AG08396 (cell line): Measurements from ENCODE around the gene CMIP.
A peak's percentile ranks its signal among the peaks of the same experiment; 100 is the strongest.

ENCODE experiments used
- DNase-seq: peaks from one replicate; pipeline ENCODE4 v3.0.0; 2012; ENCODE audit warnings: low spot score, mixed read lengths

The CMIP gene

GRCh38 chr16:81495321-81496234, 51.0 kb downstream of the CMIP start:
- no peak for DNase-seq

- no peak for DNase-seq
These were observed 51.7 kb downstream of the CMIP start for GRCh38 chr16:81496321-81496720.

GRCh38 chr16:81496742-81497141, 52.1 kb downstream of the CMIP start:
- DNase-seq = no peak

DNA sequence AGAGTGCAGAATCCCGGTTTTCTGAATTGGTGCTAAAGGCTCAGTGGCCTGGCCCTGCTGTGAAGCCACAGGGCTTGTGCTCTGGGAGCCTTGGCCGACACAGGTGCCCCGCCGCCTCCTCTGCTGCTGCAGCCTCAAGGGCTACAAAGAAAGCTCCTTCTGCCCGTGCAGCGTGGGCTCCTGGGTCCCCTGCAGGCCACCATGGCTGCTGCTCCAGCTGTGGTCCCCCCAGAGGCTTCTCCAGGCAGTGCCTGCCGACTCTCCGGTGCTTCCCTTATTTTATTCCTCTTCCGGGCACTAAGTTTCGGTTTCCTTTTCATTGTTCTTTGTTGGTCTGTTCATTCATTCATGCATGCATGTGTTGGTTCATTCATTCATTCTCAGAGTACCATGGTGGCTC, 53.1 kb downstream of the CMIP start:
- no peak for DNase-seq

- DNase-seq = no peak
These were observed 53.7 kb downstream of the CMIP start for GRCh38 chr16:81498351-81498750.

GRCh38 chr16:81499576-81500380, 55.2 kb downstream of the CMIP start:
- DNase-seq = no peak

- DNase-seq = peak; percentile 38
These were observed 56.4 kb downstream of the CMIP start for GRCh38 chr16:81500833-81501521.

- no peak for DNase-seq
These were observed 57.9 kb downstream of the CMIP start for GRCh38 chr16:81502396-81503070.

DNA sequence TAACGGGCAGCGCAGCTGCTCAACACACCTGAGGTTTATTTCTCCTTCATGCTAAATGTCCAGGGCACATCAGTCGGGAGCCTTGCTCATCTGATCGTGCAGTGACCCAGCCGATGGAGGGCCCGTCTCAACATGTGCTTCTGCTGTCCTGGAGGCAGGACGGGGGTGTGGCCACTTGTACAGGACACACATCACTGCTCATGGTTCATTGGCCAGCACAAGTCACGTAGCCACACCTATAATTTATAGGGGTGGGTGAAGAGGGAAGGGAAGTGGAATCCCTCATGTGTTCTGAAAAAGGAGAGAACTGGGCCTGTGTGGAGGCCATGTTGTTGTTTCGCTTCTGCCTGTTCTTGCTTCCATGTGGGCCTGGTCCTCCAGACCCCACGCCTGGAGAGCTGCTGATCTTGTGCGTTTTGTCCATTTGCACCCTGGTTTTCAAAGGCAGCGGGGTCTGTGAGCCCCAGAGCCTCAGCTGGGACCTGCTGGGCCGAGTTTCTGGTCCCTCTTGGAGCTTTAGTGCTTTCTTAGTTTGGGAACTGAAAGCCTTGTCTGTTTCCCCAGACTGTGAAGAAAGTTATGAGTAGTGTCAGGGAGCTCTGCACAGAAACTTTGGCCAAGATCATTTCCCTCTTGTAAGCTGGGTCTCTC, 60.5 kb downstream of the CMIP start:
- DNase-seq = no peak

DNA sequence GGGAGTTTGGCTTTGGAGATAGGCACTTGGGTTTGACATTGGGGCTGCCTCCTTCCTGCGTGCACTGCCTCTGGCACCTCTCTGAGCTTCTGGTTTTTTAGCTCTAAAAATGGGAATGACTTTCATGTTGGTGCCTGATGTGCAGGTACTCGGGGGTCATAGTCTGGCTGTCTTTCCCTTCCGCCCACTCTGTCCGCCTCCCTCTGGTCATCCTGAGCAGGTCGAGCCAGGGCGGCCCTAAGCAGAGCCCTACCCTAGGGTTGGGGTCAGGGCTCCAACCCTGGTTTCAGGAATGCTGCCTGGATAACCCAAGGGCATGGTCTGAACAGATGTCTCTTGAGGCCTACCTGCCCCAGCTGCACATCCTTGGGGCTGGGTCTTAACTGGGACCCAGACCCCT, 64.8 kb downstream of the CMIP start:
- no peak for DNase-seq

DNA sequence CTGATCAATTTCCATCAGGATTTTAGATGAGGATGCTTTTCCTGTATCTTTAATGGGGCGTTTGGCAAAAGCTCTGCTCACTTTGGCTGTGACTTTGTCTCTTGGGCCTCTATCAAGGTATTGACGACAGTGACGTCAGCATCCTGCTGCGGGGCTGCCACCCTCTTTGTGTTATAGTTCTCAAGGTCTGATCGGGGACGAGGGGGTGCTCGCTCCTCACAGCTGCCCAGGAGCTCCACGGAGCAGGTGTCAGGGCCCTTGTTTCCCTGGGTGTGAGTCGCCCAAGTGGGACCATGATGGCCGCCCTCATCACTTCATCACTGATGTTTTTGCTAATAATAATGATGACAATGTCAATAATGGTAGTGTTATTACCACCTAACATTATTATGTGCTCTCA, 65.4 kb downstream of the CMIP start:
- DNase-seq = no peak

- DNase-seq = no peak
These were observed 66.8 kb downstream of the CMIP start for GRCh38 chr16:81511371-81511770.

DNA sequence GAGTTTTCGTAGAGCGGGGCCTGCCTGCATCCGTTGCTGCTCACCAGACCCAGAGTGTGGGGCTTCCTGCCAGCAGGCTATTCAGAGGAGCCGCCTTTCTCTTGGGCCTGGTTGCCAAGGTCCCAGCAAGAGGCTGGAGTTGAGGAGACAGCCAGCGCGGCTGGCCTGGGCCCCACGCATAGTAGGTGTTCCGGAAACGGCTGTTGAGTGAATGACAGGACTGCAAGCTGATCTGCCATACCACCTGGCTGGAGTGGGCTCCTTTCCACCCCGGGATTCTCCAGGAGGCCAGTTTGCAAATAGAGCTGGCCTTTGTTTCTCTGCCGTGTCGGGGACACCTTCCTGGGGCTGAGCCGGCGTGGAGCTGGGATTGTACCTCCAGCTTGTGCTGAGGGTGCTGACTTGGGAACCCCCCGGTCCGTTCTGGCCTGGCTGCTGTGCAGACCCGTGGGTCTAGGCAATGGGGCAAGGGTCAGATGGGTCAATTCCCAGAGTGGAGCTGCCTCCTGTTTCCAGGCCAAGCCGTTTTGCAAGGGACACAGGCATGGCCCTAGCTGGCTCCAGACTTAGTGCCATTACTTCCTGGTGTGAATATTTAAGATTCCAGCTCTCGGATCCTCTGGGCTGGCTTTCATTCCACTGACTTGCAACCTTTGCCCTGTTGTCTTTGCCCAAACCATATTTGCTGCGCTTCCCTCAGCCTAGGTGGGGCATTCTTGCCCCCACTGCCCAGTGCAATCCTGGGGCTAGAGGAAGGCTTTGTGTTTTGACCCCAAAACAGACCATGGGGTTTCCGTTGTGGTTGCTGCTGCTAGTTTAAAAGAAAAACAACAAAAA, 68.8 kb downstream of the CMIP start:
- DNase-seq = peak; percentile 47

DNA sequence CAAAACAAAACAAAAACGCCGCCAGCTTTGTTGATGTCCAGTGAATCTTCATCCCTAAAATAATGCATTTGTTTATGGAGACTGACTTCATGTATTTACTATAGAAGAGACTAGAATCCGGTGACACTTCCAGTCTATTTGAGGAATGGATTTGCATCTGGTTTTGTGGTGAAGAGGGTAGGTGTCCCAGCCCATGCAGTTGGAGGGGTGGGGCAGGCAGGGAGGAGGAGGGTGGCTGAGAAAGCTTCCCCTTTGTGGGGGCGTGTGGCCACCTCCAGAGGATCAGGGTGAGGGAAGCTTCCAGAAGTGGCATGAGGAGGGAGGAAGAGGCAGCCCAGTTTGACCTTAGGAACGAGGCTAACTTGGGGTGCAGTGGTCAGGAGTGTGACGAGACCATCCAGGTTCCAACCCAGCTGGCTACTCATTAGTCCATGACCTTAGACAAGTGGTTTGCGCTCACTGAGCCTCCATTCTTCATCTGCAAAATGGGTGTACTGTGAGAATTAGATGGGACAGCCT, 69.5 kb downstream of the CMIP start:
- DNase-seq = no peak

GRCh38 chr16:81514568-81515258, 70.1 kb downstream of the CMIP start:
- DNase-seq = no peak

DNA sequence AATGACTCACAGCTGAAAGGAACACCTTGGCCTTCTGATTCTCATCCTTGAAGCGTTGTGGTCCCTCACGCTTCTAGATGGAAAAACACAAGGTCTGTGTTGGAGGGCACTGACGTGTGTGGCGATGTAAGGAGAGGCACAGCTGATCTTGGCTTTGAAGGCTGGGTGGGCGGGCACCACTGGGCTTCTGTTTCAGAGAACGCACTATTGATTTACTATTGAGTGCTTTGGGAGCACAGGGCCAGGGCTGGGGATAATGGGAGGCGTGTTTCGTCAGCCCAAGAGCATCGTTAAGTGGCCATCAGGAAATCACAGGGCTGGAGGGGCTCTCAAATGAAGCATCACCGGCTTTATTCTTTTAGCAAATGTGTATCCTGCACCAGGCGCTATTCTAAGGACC, 70.7 kb downstream of the CMIP start:
- DNase-seq = no peak

DNA sequence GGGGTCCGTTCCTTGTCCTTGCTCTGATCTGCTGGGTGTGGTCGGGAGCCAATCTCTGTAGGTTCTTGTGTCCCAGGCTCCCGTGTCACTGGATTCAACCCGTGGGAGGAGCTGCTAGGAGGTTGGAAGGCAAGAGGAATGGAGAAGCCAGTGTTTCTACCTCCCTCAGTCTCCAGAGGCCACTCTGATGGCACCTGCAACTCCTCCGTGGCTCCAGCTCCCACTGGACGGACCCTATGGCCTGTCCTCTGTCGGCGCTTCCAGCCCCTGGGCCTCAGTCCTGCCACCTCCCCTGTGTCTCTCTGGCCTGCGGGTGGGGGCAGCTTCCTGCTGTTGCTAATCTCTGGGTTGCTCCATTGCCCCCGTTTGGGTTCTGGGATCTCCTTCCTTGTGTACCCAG, 71.1 kb downstream of the CMIP start:
- DNase-seq = no peak

GRCh38 chr16:81516478-81517149, 72.0 kb downstream of the CMIP start:
- DNase-seq = no peak

DNA sequence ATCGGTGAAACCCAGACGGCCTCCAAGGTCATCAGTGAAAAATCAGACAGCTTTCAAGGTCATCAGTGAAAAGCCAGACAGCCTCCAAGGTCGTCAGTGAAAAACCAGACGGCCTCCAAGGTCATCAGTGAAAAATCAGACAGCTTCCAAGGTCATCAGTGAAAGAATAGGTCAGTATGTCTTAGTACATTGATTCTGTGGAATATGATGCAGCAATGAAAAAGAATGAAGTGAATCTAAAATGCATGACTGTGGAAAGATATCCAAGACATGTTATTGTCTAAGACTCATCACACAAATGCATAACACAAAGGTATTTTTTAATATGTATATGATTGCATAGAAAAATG, 72.5 kb downstream of the CMIP start:
- no peak for DNase-seq
